Measurements from ENCODE around the gene DENND1A. TPM values are rescaled to one million over a fixed set of nuclear protein-coding genes. Genes with fewer than 3 reads are reported as not detected.
"Not testable (repeated sequence)": the region's sequence is repeated elsewhere in the genome, so short reads cannot be mapped to it uniquely, and the experiment has no call there.

The DENND1A gene
- polyA plus RNA-seq, 1 experiment, result 16.2 TPM

GRCh38 chr9:123334639-123335038, 595.3 kb downstream of the DENND1A start:
- H3K9me3 ChIP-seq (ENCODE audit: control insufficient read depth, insufficient read depth, low read length), result peaks cover 2% of the 10 kb centered on the region; the same call in 1 of the 2 replicates
- CTCF ChIA-PET, result interaction anchor here (0.6 kb wide), 1 partner anchor 252 kb away, joined by 3 read pairs; no protein-coding TSS in a partner anchor
- TF ChIP-seq, protein P1, sequence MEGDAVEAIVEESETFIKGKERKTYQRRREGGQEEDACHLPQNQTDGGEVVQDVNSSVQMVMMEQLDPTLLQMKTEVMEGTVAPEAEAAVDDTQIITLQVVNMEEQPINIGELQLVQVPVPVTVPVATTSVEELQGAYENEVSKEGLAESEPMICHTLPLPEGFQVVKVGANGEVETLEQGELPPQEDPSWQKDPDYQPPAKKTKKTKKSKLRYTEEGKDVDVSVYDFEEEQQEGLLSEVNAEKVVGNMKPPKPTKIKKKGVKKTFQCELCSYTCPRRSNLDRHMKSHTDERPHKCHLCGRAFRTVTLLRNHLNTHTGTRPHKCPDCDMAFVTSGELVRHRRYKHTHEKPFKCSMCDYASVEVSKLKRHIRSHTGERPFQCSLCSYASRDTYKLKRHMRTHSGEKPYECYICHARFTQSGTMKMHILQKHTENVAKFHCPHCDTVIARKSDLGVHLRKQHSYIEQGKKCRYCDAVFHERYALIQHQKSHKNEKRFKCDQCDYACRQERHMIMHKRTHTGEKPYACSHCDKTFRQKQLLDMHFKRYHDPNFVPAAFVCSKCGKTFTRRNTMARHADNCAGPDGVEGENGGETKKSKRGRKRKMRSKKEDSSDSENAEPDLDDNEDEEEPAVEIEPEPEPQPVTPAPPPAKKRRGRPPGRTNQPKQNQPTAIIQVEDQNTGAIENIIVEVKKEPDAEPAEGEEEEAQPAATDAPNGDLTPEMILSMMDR (IDR thresholded peaks at IDR 0.05; ENCODE audit: low read depth, low read length), result no peak
- DNase-seq (ENCODE audit: low read depth, low spot score), result no peak
- H3K27me3 ChIP-seq (ENCODE audit: control insufficient read depth, insufficient read depth, low read length), result no peaks in the 10 kb centered on the region
- H3K27ac ChIP-seq (ENCODE audit: low read depth, low read length), result no peak overlapping the region
- POLR2A ChIA-PET, result no interaction called here
- no peak overlapping the region for H3K4me3 ChIP-seq (ENCODE audit: low read depth, low read length)

DNA sequence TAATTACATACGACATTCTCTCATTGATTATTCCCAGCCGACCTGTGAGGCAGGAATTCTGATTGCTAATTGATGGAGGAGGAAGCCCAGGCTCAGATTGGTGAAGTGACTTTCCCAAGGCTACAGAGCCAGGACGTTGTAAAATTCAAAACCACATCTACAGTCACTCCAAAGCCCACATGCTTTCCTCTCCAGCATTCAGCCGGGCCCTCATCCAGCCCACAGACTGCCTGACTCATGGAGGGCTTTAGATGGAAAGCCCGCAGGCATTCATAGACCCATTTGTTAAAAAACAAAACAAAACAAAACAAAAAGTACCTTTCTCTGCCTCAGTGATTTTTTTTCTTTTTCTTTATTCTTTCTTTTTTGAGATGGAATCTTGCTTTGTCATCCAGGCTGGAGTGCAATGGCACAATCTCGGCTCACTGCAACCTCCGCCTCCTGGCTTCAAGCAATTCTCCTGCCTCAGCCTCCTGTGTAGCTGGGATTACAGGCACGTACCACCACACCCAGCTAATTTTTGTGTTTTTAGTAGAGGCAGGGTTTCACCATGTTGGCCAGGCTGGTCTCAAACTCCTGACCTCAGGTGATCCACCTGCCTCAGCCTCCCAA, 596.8 kb downstream of the DENND1A start:
- CTCF ChIA-PET, result interaction anchor here (1.1 kb wide), 1 partner anchor 22 kb away, joined by 4 read pairs; no protein-coding TSS in a partner anchor
- POLR2A ChIA-PET; H3K4me3 ChIP-seq (ENCODE audit: low read depth, low read length); H3K27me3 ChIP-seq (ENCODE audit: control insufficient read depth, insufficient read depth, low read length); H3K27ac ChIP-seq (ENCODE audit: low read depth, low read length); H3K9me3 ChIP-seq (ENCODE audit: control insufficient read depth, insufficient read depth, low read length): not testable (repeated sequence)
- peak; percentile 11 for DNase-seq (ENCODE audit: low read depth, low spot score)

DNA sequence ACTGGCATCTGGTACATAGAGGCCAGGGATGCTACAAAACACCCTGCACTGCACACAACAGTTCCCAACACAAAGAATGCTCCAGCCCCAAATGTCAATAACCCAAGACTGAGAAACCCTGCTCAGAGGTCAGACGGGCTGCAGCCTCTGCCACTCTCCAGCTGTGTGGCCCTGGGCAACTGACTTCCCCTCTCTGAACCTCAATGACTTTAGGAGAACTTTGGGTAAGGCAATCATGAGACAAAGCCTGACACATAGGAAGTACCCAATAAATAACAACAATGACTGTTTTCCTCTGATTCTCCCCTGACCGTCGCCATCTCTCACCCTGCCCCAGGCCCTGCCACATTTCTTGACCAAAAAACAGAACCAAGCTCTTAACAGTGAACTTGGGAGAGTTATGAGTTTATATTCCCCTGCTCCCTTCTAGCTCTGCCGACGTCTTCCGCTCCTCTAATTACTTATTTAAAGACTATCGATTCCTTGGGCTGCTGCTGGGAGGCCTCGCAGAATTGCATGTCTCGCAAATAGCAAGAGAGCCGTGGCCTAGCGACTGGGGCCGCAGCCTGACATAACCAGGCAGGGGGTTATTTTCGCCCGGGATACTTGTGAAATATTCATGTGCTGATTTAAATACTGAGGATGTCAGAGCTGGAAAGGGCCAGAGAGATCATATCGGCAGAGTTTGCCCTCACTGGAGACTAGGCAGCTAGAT, 598.4 kb downstream of the DENND1A start:
- no peaks in the 10 kb centered on the region for H3K27me3 ChIP-seq (ENCODE audit: control insufficient read depth, insufficient read depth, low read length)
- ChIA-PET CTCF (no interaction called here), POLR2A (no interaction called here)
- no peak overlapping the region for H3K4me3 ChIP-seq (ENCODE audit: low read depth, low read length)
- no peak for DNase-seq (ENCODE audit: low read depth, low spot score)
- no peak overlapping the region for H3K27ac ChIP-seq (ENCODE audit: low read depth, low read length)
- H3K9me3 ChIP-seq (ENCODE audit: control insufficient read depth, insufficient read depth, low read length), result no peaks in the 10 kb centered on the region
- TF ChIP-seq, protein P1 (IDR thresholded peaks at IDR 0.05; ENCODE audit: low read depth, low read length), result no peak

Small RNA genes within 50 kb of the gene (small RNA-seq; reads per million reads assigned to genes)
- gene MIR601 (ENCODE audit: insufficient read length, low read depth) (not detected), gene MIR7150 (ENCODE audit: insufficient read length, low read depth) (not detected)

Other genes with a start within 250 kb of the DENND1A start
- gene LHX2, start 81.6 kb upstream of the DENND1A start, polyA plus RNA-seq (2011; rRNA removed), result not detected in 2 replicates